Measurements from ENCODE around the gene ALG14.

DNA sequence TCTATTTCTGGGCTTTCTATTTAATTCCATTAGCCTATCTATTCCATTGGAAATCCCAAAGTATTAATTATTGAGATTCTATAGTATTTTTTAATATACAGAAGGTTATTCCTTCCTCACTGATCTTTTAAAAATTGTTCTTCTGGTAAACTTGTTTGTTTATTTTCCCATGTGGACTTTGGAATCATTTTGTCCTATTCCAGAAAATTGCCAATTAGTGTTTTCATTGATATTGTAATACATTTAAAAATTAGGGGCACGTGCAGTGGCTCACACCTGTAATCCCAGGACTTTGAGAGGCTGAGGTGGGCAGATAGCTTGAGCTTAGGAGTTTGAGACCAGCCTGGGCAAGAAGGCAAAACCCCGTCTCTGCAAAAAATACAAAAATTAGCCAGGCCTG, 36.0 kb upstream of the ALG14 start:
- TF ChIP-seq, protein P1, sequence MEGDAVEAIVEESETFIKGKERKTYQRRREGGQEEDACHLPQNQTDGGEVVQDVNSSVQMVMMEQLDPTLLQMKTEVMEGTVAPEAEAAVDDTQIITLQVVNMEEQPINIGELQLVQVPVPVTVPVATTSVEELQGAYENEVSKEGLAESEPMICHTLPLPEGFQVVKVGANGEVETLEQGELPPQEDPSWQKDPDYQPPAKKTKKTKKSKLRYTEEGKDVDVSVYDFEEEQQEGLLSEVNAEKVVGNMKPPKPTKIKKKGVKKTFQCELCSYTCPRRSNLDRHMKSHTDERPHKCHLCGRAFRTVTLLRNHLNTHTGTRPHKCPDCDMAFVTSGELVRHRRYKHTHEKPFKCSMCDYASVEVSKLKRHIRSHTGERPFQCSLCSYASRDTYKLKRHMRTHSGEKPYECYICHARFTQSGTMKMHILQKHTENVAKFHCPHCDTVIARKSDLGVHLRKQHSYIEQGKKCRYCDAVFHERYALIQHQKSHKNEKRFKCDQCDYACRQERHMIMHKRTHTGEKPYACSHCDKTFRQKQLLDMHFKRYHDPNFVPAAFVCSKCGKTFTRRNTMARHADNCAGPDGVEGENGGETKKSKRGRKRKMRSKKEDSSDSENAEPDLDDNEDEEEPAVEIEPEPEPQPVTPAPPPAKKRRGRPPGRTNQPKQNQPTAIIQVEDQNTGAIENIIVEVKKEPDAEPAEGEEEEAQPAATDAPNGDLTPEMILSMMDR (conservative IDR thresholded peaks at IDR 0.05 in 1 of 2, IDR thresholded peaks at IDR 0.05 in 1 of 2; ENCODE audit: extremely low read depth in 1 of 2, insufficient read depth in 1 of 2, low read depth in 1 of 2, low read length in 2 of 2) = no peak
- no peak for TF ChIP-seq EZH2 (IDR thresholded peaks at IDR 0.05; ENCODE audit: borderline replicate concordance, low read length)
